Neutrophil (primary cell): ENCODE measurements around the gene TNF.

ENCODE experiments used
- H3K27ac ChIP-seq: fragments of 200-600 bp; sonication (generic); 2 replicates; pipeline ENCODE4 v1.5.1; 2016; ENCODE audit warnings: mild to moderate bottlenecking, moderate library complexity
- H3K27me3 ChIP-seq: fragments of 200-600 bp; sonication (generic); 2 replicates; pipeline ENCODE4 v1.6.0; 2016; ENCODE audit warnings: mild to moderate bottlenecking
- H3K36me3 ChIP-seq: fragments of 200-600 bp; sonication (generic); 2 replicates; pipeline ENCODE4 v1.5.1; 2017
- H3K4me1 ChIP-seq, 2 experiments: fragments of 200-600 bp in 1 of 2; sonication (generic) in 1 of 2; 1 replicate in 1 of 2; 2 replicates in 1 of 2; pipeline versions ENCODE4 v1.5.1 to v1.6.1; 2013 to 2016; ENCODE audit warnings: low read depth in 1 of 2, low read length in 1 of 2, mild to moderate bottlenecking in 1 of 2, moderate library complexity in 1 of 2; ENCODE audit not compliant: control insufficient read depth in 1 of 2, insufficient read depth in 1 of 2
- H3K4me3 ChIP-seq, 2 experiments: fragments of 200-600 bp in 1 of 2; sonication (generic) in 1 of 2; 1 replicate in 1 of 2; 2 replicates in 1 of 2; pipeline ENCODE4 v1.5.1; 2013 to 2016; ENCODE audit warnings: low read depth in 1 of 2, low read length in 1 of 2, mild to moderate bottlenecking in 1 of 2, moderate library complexity in 1 of 2
- H3K9me3 ChIP-seq: fragments of 200-600 bp; sonication (generic); 2 replicates; pipeline ENCODE4 v1.5.1; 2016
- CTCF ChIP-seq: fragments of 200-600 bp; sonication (generic); IDR thresholded peaks from 2 replicates; pipeline ENCODE4 v1.5.1; 2016; ENCODE audit warnings: antibody characterized with exemption

The TNF gene

GRCh38 chr6:31575335-31575901 lies at the start of gene TNF:
Gene TNF (plus strand): TSS chr6:31575565. CDS start chr6:31575742, 177 bp downstream.
- Histone ChIP-seq H3K9me3 (no peaks in the 10 kb centered on the region), H3K4me3 (peak within 1 kb of the TSS; percentile 65 to 67), H3K27me3 (no peaks in the 10 kb centered on the region), H3K4me1 (peaks cover 38 to 43% of the 10 kb centered on the region in 2 experiments), H3K27ac (peak within 1 kb of the TSS; percentile 84), H3K36me3 (peaks cover 14% of the 10 kb centered on the region)
- TF ChIP-seq CTCF = no peak

GRCh38 chr6:31525932-31526591 lies 49.3 kb upstream of the TNF start:
- peaks cover 9% of the 10 kb centered on the region for H3K27me3 ChIP-seq
- no peak for TF ChIP-seq CTCF
- H3K4me3 ChIP-seq = no peak overlapping the region
- no peaks in the 10 kb centered on the region for H3K4me1 ChIP-seq
- H3K27ac ChIP-seq = no peak overlapping the region
- H3K36me3 ChIP-seq = peaks cover 25% of the 10 kb centered on the region
- no peaks in the 10 kb centered on the region for H3K9me3 ChIP-seq

GRCh38 chr6:31528307-31528777 lies 47.0 kb upstream of the TNF start:
- Histone ChIP-seq H3K36me3 (peaks cover 48% of the 10 kb centered on the region), H3K27ac (no peak overlapping the region), H3K4me1 (no peaks in the 10 kb centered on the region), H3K4me3 (no peak overlapping the region), H3K9me3 (no peaks in the 10 kb centered on the region), H3K27me3 (no peaks in the 10 kb centered on the region)
- TF ChIP-seq CTCF = no peak

- Histone ChIP-seq H3K4me1 (no peaks in the 10 kb centered on the region), H3K36me3 (peaks cover 53% of the 10 kb centered on the region)
Observed at GRCh38 chr6:31528821-31529328, 46.5 kb upstream of the TNF start, which contains the start of gene MCCD1. Gene MCCD1 (plus strand): TSS chr6:31528962. CDS start chr6:31529015, 53 bp downstream.

More at GRCh38 chr6:31528821-31529328, 46.5 kb upstream of the TNF start, which contains the start of gene MCCD1:
- TF ChIP-seq CTCF = no peak
- Histone ChIP-seq H3K4me3 (no peak within 1 kb of the TSS), H3K27me3 (no peaks in the 10 kb centered on the region), H3K9me3 (no peaks in the 10 kb centered on the region), H3K27ac (peak within 1 kb of the TSS; percentile 20)
